ENCODE measurements around the gene CDC73. TPM values are rescaled to one million over a fixed set of nuclear protein-coding genes. Genes with fewer than 3 reads are reported as not detected.
A peak's percentile ranks its signal among the peaks of the same experiment; 100 is the strongest.

Gene CDC73
- total RNA-seq, 2 experiments from 2014 or later = 55.6 to 63.3 TPM

- ATAC-seq (no peak), DNase-seq (no peak)
- H3K27me3 Mint-ChIP-seq = no peaks in the 10 kb centered on the region
- H3K9me3 Mint-ChIP-seq (ENCODE audit: low read depth) = no peaks in the 10 kb centered on the region
- peak overlapping the region; percentile 25 for H3K4me3 Mint-ChIP-seq
- peaks cover 7% of the 10 kb centered on the region for H3K36me3 Mint-ChIP-seq
- CTCF ChIA-PET = interaction anchor here (3.8 kb wide), 1 partner anchor 15 kb away, joined by 40 read pairs; the partner anchor contains the start of gene GLRX2
- no peak overlapping the region for H3K27ac Mint-ChIP-seq
- peaks cover 40% of the 10 kb centered on the region for H3K4me1 Mint-ChIP-seq
Observed at GRCh38 chr1:193118803-193119730, 2.8 kb upstream of the CDC73 start.

- DNase-seq = no peak
- Mint-ChIP-seq H3K4me3 (peak overlapping the region; percentile 96), H3K36me3 (peaks cover 16% of the 10 kb centered on the region), H3K4me1 (peaks cover 51% of the 10 kb centered on the region), H3K27me3 (no peaks in the 10 kb centered on the region), H3K27ac (peak overlapping the region; percentile 97), H3K9me3 (ENCODE audit: low read depth) (no peaks in the 10 kb centered on the region)
- CTCF ChIA-PET = interaction anchor here (0.6 to 3.8 kb wide), 4 partner anchors 9 to 366 kb away, joined by 3 to 40 read pairs (median 4); partner anchors contain the start of gene GLRX2
- no peak for ATAC-seq
Observed at GRCh38 chr1:193120604-193121166, 1.1 kb upstream of the CDC73 start.

DNA sequence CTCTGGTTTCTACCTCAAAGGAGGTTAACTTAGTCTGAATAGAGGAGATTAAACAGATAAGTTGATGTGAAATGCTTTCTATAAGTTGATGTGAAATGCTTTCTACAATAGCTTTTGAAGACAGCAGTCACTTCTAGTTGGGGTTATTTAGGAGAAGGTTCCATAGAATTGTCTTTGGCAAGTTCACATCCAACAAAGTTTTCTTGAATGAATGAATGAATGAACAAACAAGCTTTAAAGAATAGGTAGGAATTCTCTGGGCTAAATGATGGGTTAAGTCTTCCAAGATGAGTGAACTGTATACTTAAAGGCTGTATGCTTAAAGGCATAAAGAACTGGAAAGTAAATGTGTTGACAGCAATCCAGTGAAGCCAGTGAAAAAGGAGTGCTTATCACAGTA, 1.9 kb downstream of the CDC73 start:
- no peak for ATAC-seq
- H3K9me3 Mint-ChIP-seq (ENCODE audit: low read depth) = no peaks in the 10 kb centered on the region
- DNase-seq = no peak
- peaks cover 29% of the 10 kb centered on the region for H3K36me3 Mint-ChIP-seq
- peak overlapping the region; percentile 96 for H3K4me3 Mint-ChIP-seq
- CTCF ChIA-PET = interaction anchor here (1.1 to 3.0 kb wide), 4 partner anchors 10 to 317 kb away, joined by 3 to 25 read pairs (median 6); partner anchors contain the start of genes RO60 and UCHL5
- peaks cover 51% of the 10 kb centered on the region for H3K4me1 Mint-ChIP-seq
- H3K27me3 Mint-ChIP-seq = no peaks in the 10 kb centered on the region
- H3K27ac Mint-ChIP-seq = peak overlapping the region; percentile 65

- Mint-ChIP-seq H3K4me3 (no peak overlapping the region), H3K27ac (no peak overlapping the region)
Observed at GRCh38 chr1:193125369-193125768, 3.5 kb downstream of the CDC73 start.

GRCh38 chr1:193131266-193131860, 9.5 kb downstream of the CDC73 start:
- Mint-ChIP-seq H3K9me3 (ENCODE audit: low read depth) (no peaks in the 10 kb centered on the region), H3K4me3 (no peak overlapping the region), H3K36me3 (peaks cover 48% of the 10 kb centered on the region), H3K4me1 (peaks cover 31% of the 10 kb centered on the region), H3K27me3 (no peaks in the 10 kb centered on the region), H3K27ac (peak overlapping the region; percentile 26)
- DNase-seq (no peak), ATAC-seq (peak; percentile 47)
- CTCF ChIA-PET = no interaction called here

More at GRCh38 chr1:193125369-193125768, 3.5 kb downstream of the CDC73 start:
- ATAC-seq (no peak), DNase-seq (no peak)
- H3K4me1 Mint-ChIP-seq = peaks cover 47% of the 10 kb centered on the region
- CTCF ChIA-PET = interaction anchor here (0.6 to 1.5 kb wide), 3 partner anchors 8 to 317 kb away, joined by 3 to 5 read pairs (median 3); partner anchors contain the start of gene RGS2
- no peaks in the 10 kb centered on the region for H3K27me3 Mint-ChIP-seq
- H3K36me3 Mint-ChIP-seq = peaks cover 33% of the 10 kb centered on the region
- H3K9me3 Mint-ChIP-seq (ENCODE audit: low read depth) = no peaks in the 10 kb centered on the region

GRCh38 chr1:193140254-193140653, 18.4 kb downstream of the CDC73 start:
- Mint-ChIP-seq H3K4me3 (no peak overlapping the region), H3K27ac (no peak overlapping the region), H3K9me3 (ENCODE audit: low read depth) (no peaks in the 10 kb centered on the region), H3K27me3 (no peaks in the 10 kb centered on the region), H3K4me1 (peaks cover 12% of the 10 kb centered on the region), H3K36me3 (peaks cover 54% of the 10 kb centered on the region)
- CTCF ChIA-PET = no interaction called here
- ATAC-seq (no peak), DNase-seq (no peak)

DNA sequence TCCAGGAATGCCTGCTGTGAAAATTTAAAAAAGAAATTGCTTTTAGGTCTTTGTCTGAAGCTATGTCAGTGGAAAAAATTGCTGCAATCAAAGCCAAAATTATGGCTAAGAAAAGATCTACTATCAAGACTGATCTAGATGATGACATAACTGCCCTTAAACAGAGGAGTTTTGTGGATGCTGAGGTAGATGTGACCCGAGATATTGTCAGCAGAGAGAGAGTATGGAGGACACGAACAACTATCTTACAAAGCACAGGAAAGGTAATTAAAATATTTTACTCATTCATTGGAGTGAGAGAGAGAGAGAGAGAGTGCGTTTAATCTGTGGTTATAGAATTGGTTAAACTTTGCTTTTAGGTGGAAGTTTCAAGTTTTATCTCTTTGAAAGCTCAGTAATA, 20.0 kb downstream of the CDC73 start:
- H3K4me1 Mint-ChIP-seq = peaks cover 12% of the 10 kb centered on the region
- CTCF ChIA-PET = interaction anchor here (1.6 kb wide), 1 partner anchor 14 kb away, joined by 3 read pairs; no protein-coding TSS in a partner anchor

DNA sequence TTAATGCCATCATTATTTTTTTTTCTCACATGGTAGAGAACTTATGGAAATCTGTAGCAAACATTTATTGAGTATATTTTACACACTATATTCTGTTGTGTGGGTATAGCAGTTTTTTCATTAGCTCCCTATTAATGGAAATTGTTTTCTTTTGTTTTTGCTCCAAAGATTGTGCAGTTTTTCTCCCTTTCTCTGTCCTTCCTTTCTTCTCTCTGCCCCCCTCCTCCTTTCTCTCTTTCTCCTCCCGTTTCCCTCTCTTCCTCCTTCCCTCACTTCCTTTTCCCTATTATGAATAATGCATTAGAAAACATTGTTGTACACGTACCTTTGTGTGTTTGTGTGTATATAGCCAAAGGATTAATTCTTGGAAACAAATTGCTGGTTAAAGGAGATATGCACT, 20.6 kb downstream of the CDC73 start:
- CTCF ChIA-PET = interaction anchor here (1.6 kb wide), 1 partner anchor 14 kb away, joined by 3 read pairs; no protein-coding TSS in a partner anchor
- no peak for ATAC-seq
- H3K27ac Mint-ChIP-seq = no peak overlapping the region
- no peak for DNase-seq
- no peaks in the 10 kb centered on the region for H3K27me3 Mint-ChIP-seq
- peaks cover 55% of the 10 kb centered on the region for H3K36me3 Mint-ChIP-seq
- H3K4me1 Mint-ChIP-seq = peaks cover 12% of the 10 kb centered on the region
- no peaks in the 10 kb centered on the region for H3K9me3 Mint-ChIP-seq (ENCODE audit: low read depth)
- no peak overlapping the region for H3K4me3 Mint-ChIP-seq

More for the DNA sequence above, 20.0 kb downstream of the CDC73 start:
- Mint-ChIP-seq H3K9me3 (ENCODE audit: low read depth) (no peaks in the 10 kb centered on the region), H3K4me3 (no peak overlapping the region), H3K27ac (no peak overlapping the region), H3K27me3 (no peaks in the 10 kb centered on the region), H3K36me3 (peaks cover 54% of the 10 kb centered on the region)
- ATAC-seq (peak; percentile 39), DNase-seq (no peak)

DNA sequence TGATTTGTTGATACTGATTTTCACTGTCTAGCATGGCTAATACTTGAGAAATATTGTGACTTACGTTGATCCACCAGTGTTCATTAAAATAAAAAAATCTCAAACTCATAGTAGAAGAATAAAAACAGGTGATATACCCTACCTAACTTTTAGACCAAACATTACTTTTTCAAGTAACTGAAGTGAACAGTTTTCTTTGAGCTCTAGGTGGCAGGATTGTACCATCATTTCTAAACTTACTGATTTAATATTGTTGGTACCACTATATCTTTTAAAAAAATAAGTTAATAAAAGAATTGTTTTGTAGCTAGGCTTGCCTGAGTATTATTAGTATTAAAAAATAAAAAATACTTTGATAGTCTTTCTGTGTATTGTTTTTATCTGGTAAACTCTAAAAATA, 21.5 kb downstream of the CDC73 start:
- CTCF ChIA-PET = interaction anchor here (1.6 kb wide), 1 partner anchor 13 kb away, joined by 3 read pairs; no protein-coding TSS in a partner anchor

GRCh38 chr1:193144361-193144938, 22.6 kb downstream of the CDC73 start:
- ATAC-seq (no peak), DNase-seq (no peak)
- Mint-ChIP-seq H3K36me3 (peaks cover 48% of the 10 kb centered on the region), H3K27me3 (no peaks in the 10 kb centered on the region), H3K27ac (no peak overlapping the region), H3K4me3 (no peak overlapping the region), H3K4me1 (peaks cover 12% of the 10 kb centered on the region), H3K9me3 (ENCODE audit: low read depth) (no peaks in the 10 kb centered on the region)
- CTCF ChIA-PET = interaction anchor here (0.6 kb wide), 1 partner anchor 1004 kb away, joined by 5 read pairs; no protein-coding TSS in a partner anchor

More for the DNA sequence above, 21.5 kb downstream of the CDC73 start:
- H3K36me3 Mint-ChIP-seq = peaks cover 52% of the 10 kb centered on the region
- peak overlapping the region; percentile 49 for H3K27ac Mint-ChIP-seq
- ATAC-seq (no peak), DNase-seq (no peak)
- no peak overlapping the region for H3K4me3 Mint-ChIP-seq
- no peaks in the 10 kb centered on the region for H3K9me3 Mint-ChIP-seq (ENCODE audit: low read depth)
- H3K27me3 Mint-ChIP-seq = no peaks in the 10 kb centered on the region
- H3K4me1 Mint-ChIP-seq = peaks cover 12% of the 10 kb centered on the region

GRCh38 chr1:193144999-193145398, 23.2 kb downstream of the CDC73 start:
- Mint-ChIP-seq H3K36me3 (peaks cover 43% of the 10 kb centered on the region), H3K27ac (no peak overlapping the region), H3K4me1 (peaks cover 12% of the 10 kb centered on the region), H3K9me3 (ENCODE audit: low read depth) (no peaks in the 10 kb centered on the region), H3K27me3 (no peaks in the 10 kb centered on the region), H3K4me3 (no peak overlapping the region)
- ATAC-seq (no peak), DNase-seq (no peak)
- CTCF ChIA-PET = no interaction called here

GRCh38 chr1:193156117-193156821, 34.4 kb downstream of the CDC73 start:
- DNase-seq (no peak), ATAC-seq (no peak)
- no peak overlapping the region for H3K4me3 Mint-ChIP-seq
- peaks cover 4% of the 10 kb centered on the region for H3K4me1 Mint-ChIP-seq
- H3K9me3 Mint-ChIP-seq (ENCODE audit: low read depth) = no peaks in the 10 kb centered on the region
- H3K36me3 Mint-ChIP-seq = peaks cover 26% of the 10 kb centered on the region
- H3K27me3 Mint-ChIP-seq = no peaks in the 10 kb centered on the region
- no peak overlapping the region for H3K27ac Mint-ChIP-seq
- CTCF ChIA-PET = interaction anchor here (1.3 kb wide), 1 partner anchor 14 kb away, joined by 3 read pairs; no protein-coding TSS in a partner anchor

All from activated CD8-positive, alpha-beta memory T cell treated with anti-CD3 and anti-CD28 coated beads, Interleukin-2, amount 10 ng/mL, durations not matched to agents 7 days and 5 days (primary cell).